ENCODE measurements around the gene ERCC2. TPM values are rescaled to one million over a fixed set of nuclear protein-coding genes. Genes with fewer than 3 reads are reported as not detected.
"Not testable (repeated sequence)": the region's sequence is repeated elsewhere in the genome, so short reads cannot be mapped to it uniquely, and the experiment has no call there.

The ERCC2 gene
- total RNA-seq, 2 experiments from 2014 or later: 19.0 to 20.0 TPM

DNA sequence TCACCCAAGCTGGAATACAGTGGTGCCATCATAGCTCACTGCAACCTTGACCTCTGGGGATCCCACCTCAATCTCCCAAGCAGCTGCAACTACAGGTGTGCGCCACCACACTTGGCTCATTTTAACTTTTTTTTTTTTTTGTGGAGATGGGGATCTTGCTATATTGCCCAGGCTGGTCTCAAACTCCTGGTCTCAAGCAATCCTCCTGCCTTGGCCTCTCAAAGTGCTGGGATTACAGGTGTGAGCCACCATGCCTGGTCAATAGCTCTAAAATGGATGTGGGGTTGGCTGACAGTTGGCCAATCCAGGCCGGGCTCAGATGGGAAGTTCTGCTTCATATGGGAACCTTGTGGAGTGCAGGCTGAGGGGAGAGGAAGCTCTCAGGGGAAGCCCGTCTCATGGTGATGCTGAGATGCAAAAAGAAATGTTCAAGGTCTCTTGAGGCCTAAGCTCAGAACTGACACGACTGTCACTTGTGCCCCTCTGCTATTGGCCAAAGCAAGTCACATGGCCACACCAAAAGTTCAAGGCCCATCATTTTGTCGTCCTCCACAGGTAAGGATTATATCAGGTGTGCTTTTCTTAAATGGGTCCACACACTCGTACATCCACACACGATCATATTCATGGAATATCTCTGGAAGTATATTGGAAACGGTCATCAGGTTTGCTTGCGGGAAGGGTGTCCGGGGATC is 36.6 kb downstream of the ERCC2 start:
- peaks cover 3% of the 10 kb centered on the region for H3K4me1 Mint-ChIP-seq
- CTCF ChIA-PET: no interaction called here
- POLR2A ChIA-PET: no interaction called here

DNA sequence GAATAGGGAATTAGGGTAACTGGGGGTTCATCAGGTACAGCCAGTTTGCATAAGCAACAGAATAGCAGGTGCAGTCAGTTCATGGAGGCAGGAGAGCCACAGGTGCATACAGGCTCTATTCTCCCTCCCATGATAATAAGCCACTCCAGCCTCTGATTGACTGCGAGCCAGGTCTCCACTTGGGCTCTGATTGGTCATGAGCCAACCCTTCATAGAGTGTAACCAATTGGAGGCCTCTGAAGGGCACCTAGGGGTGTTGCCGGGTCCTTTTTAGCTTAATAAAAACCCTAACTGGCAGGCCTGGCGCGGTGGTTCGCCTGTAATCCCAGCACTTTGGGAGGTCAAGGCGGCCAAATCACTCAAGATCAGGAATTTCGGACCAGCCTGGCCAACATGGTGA is 39.0 kb downstream of the ERCC2 start:
- DNase-seq: no peak
- H3K4me3 Mint-ChIP-seq: no peak overlapping the region
- H3K4me1 Mint-ChIP-seq: peaks cover under 1% of the 10 kb centered on the region
- H3K36me3 Mint-ChIP-seq (ENCODE audit: low read depth): no peaks in the 10 kb centered on the region
- no peaks in the 10 kb centered on the region for H3K9me3 Mint-ChIP-seq
- H3K27me3 Mint-ChIP-seq: peaks cover 3% of the 10 kb centered on the region
- no peak overlapping the region for H3K27ac Mint-ChIP-seq
- CTCF ChIA-PET: no interaction called here
- POLR2A ChIA-PET: no interaction called here

More for the DNA sequence above, 36.6 kb downstream of the ERCC2 start:
- Mint-ChIP-seq H3K27ac (no peak overlapping the region), H3K9me3 (no peaks in the 10 kb centered on the region), H3K27me3 (peaks cover 4% of the 10 kb centered on the region), H3K36me3 (ENCODE audit: low read depth) (no peaks in the 10 kb centered on the region), H3K4me3 (no peak overlapping the region)
- no peak for DNase-seq

DNA sequence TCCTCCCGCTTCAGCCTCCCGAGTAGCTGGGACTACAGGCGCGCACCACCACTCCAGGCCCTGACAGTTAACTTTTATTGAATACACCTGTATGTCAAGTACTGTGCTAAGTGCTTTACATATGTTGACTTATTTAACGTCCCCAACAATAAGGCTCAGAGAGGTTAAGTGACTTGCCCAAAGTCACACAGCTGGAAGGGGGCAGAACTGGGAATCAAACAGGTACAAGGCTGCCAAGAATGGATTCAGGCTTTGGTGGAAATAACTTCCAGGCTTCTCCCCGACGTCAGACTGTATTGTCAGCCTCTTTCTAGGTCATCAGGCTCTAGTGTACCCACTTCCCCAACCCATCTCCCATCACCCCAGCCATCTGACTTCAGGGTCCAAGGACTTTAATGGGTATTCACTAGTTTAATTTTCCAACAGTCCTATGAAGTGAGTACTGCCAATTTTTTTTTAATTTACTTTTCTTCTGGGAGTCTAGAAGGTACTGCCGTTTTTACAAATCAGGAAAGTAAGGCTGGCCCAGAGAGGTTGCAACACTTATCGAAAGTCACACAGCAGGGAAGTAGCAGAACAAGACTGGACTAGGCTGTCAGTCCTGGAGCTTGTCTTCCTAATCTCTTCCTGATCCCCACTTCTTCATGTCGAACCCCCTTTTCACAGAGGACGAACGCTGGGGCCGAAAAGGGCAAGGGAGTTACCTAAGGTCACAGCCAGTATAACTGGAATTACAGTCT is 42.8 kb downstream of the ERCC2 start:
- H3K4me1 Mint-ChIP-seq: peaks cover 2% of the 10 kb centered on the region
- no peak for DNase-seq
- H3K36me3 Mint-ChIP-seq (ENCODE audit: low read depth): no peaks in the 10 kb centered on the region
- no peaks in the 10 kb centered on the region for H3K9me3 Mint-ChIP-seq
- no peak overlapping the region for H3K4me3 Mint-ChIP-seq
- peaks cover 16% of the 10 kb centered on the region for H3K27me3 Mint-ChIP-seq
- ChIA-PET CTCF (interaction anchor here (1.6 to 1.8 kb wide), 2 partner anchors 10 to 12 kb away, joined by 5 read pairs; no protein-coding TSS in a partner anchor), POLR2A (no interaction called here)
- H3K27ac Mint-ChIP-seq: no peak overlapping the region

DNA sequence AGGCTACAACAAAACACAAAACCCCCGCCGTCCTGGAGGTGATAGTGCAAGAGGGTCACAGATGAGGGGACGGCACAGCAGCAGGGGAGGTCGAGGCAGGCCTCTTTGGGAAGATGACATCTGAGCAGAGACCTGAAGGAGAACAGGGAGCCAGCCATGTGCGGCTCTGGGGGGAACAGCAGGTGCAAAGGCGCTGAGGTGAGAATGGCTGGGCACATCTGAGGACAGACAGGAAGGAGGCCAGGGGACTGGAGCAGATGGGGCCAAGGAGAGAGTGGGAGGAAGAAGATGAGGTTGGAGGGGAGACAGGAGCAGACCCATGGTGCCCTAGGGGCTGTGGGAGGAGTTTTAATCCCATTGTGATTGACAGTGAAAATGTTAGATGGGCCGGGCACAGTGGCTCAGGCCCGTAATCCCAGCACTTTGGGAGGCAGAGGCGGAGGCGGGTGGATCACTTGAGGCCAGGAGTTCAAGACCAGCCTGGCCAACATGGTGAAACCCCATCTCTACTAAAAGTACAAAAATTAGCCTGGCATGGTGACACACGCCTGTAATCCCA is 45.9 kb downstream of the ERCC2 start:
- DNase-seq: no peak
- ChIA-PET POLR2A (no interaction called here), CTCF (no interaction called here)
- Mint-ChIP-seq H3K9me3 (no peaks in the 10 kb centered on the region), H3K27me3 (peaks cover 21% of the 10 kb centered on the region), H3K27ac (no peak overlapping the region), H3K36me3 (ENCODE audit: low read depth) (no peaks in the 10 kb centered on the region), H3K4me1 (peaks cover 2% of the 10 kb centered on the region), H3K4me3 (no peak overlapping the region)

DNA sequence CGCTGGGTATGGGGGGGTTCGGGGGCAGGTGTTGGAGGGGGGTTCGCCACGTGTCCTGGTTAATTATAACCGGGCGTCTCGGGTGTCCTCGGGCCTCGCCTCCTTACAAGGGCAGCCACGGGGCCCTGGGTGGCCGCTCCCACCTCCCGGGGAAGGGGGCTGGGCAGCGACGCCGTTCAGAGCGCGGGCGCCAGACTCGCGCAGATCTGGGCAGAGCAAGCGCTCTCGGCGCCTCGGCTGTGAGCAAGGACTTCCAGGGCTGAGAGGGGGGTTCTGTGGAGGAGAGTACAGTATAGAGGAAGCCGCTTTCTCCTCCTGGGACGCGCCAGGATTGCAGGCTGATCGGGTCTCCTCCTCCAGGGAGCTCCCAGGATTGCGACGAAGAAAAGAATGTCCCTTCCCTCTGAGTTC is 46.7 kb downstream of the ERCC2 start:
- H3K9me3 Mint-ChIP-seq: no peaks in the 10 kb centered on the region
- peaks cover 21% of the 10 kb centered on the region for H3K27me3 Mint-ChIP-seq
- no peak for DNase-seq
- H3K4me1 Mint-ChIP-seq: peaks cover 2% of the 10 kb centered on the region
- no peak overlapping the region for H3K4me3 Mint-ChIP-seq
- ChIA-PET CTCF (no interaction called here), POLR2A (no interaction called here)
- no peaks in the 10 kb centered on the region for H3K36me3 Mint-ChIP-seq (ENCODE audit: low read depth)
- no peak overlapping the region for H3K27ac Mint-ChIP-seq

DNA sequence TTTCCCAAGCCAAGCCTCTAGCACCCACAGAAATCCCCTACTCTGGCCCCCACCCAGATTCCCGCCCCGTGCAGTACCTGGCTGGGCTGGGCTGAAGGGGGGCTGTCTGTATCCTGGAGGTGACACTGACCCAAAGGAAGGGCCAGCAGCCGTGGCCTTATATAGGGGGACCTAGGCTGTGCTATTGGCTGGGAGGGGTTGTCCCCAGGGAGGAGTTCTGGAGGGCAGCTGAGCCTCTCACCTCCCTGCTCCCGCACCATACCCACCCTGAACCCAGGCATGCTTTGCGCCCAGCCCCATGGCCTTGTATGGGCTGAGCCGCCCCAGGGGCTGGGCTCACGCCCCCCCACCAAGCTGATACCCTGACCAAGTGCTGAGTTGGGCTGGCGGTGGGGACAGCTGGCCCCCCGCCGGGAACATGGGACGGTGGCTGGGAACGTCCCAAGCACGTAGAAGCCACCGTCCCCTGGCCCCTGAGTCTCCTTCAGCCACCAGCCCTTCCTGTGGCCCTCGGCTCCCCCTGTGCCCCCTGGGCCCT is 47.6 kb downstream of the ERCC2 start, which contains the start of gene CKM:
Gene CKM, minus strand, starts transcription at position 132 of the 538 bp plus-strand sequence. CDS start 3,162 bp downstream, outside the sequence.
- DNase-seq: no peak
- no peak within 1 kb of the TSS for H3K4me3 Mint-ChIP-seq
- H3K4me1 Mint-ChIP-seq: peaks cover 2% of the 10 kb centered on the region
- ChIA-PET CTCF (no interaction called here), POLR2A (no interaction called here)
- H3K27me3 Mint-ChIP-seq: peaks cover 18% of the 10 kb centered on the region
- no peak within 1 kb of the TSS for H3K27ac Mint-ChIP-seq
- H3K9me3 Mint-ChIP-seq: no peaks in the 10 kb centered on the region
- H3K36me3 Mint-ChIP-seq (ENCODE audit: low read depth): no peaks in the 10 kb centered on the region

DNA sequence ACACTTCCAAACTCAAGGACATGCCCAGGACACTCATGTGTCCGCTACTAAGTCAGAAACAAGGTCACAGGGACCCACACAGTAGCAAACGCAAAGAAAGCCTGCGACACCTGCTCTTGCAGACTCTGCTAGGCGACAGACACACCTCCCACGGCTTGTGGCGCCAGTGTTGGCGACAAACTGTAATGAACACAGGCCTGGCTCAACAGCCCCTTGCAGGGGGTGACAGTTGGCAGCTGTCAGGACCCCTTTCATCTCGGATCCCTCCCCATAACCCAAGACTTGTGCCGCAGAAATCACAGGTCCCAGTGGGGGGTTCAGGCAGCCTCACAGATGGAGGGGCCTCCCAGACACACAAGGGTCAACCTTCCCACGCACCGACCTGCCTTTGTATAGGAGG is 48.1 kb downstream of the ERCC2 start:
- Mint-ChIP-seq H3K4me3 (no peak overlapping the region), H3K9me3 (no peaks in the 10 kb centered on the region), H3K27ac (no peak overlapping the region), H3K4me1 (peaks cover 2% of the 10 kb centered on the region), H3K36me3 (ENCODE audit: low read depth) (no peaks in the 10 kb centered on the region), H3K27me3 (peaks cover 21% of the 10 kb centered on the region)
- CTCF ChIA-PET: no interaction called here
- DNase-seq: no peak
- POLR2A ChIA-PET: no interaction called here

DNA sequence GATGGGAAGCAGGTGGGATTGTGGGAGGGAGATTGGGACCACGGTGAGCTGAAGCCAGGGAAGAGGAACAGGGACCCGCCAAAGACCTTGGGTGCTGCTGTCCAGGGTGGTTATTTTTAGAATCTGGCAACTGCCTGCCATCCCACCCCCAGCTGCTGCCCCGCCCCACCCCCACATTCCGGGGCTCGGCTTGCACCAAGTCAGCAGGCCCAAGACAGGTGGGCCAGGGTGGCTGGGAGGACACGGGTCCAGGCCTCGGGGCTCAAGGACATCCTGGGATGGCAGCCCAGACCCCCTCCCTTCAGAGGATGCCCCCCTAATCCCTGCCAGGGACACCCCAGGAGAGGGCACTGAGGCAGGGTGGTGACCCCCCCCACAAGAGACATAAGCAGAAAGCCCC is 48.5 kb downstream of the ERCC2 start:
- H3K36me3 Mint-ChIP-seq (ENCODE audit: low read depth): no peaks in the 10 kb centered on the region
- H3K27ac Mint-ChIP-seq: no peak overlapping the region
- no peaks in the 10 kb centered on the region for H3K9me3 Mint-ChIP-seq
- no peak for DNase-seq
- ChIA-PET POLR2A (no interaction called here), CTCF (no interaction called here)
- H3K27me3 Mint-ChIP-seq: peaks cover 23% of the 10 kb centered on the region
- H3K4me1 Mint-ChIP-seq: peaks cover 2% of the 10 kb centered on the region
- no peak overlapping the region for H3K4me3 Mint-ChIP-seq

DNA sequence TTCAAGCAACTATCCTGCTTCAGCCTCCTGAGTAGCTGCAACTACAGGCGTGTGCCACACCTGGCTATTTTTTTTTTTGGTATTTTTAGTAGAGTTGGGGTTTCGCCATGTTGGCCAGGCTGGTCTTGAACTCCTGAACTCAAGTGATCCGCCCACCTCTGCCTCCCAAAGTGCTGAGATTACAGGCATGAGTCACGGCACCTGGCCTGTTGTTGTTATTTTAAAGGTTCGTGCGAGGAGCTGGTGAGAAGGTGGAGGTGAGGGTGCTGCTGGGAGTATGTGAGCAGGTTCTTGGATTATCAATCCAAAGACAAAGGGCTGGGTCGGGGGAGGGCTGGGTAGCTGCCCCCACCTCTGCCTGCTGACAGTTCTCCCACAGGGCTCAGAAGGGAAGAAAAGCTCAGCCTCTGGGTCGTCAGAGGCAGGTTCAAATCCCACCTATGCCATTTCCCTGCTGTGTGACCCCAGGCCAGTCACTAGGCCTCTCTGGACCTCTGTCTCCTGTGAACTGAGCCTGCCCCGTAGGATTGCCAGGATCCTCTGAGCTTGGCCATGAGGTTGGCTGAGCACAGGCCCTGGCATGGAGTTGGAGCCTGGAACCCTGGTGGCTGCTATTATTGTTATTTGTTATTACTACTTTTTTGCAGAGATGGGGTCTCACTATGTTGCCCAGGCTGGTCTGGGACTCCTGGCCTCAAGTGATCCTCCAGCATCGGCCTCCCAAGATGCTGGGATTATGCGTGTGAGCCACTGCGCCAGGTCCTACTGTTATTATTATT is 49.2 kb downstream of the ERCC2 start:
- Mint-ChIP-seq H3K9me3 (no peaks in the 10 kb centered on the region), H3K27ac (no peak overlapping the region), H3K36me3 (ENCODE audit: low read depth) (no peaks in the 10 kb centered on the region), H3K4me3 (no peak overlapping the region), H3K4me1 (no peaks in the 10 kb centered on the region), H3K27me3 (peaks cover 28% of the 10 kb centered on the region)
- POLR2A ChIA-PET: no interaction called here
- no peak for DNase-seq
- CTCF ChIA-PET: no interaction called here

DNA sequence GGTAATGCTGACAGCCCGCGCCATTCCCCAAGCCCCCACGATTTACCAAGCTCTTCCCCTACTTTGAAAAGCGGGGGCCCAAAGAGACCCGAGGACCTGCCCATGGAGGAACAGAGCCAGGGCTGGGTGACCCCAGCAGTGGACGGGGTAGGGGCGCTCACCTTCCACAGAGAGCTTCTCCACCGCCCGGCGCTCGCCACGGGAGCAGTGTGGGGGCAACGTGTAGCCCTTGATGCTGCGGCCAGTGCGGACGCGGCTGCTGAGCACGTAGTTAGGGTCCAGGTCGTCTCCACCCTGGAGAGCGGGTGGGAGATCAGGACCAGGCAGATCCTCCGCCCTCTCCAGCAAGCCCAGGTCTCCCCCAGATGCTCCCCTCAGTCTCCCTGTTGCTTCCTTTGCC is 55.1 kb downstream of the ERCC2 start:
- no peak for DNase-seq
- no peak overlapping the region for H3K4me3 Mint-ChIP-seq
- no peak overlapping the region for H3K27ac Mint-ChIP-seq
- H3K4me1 Mint-ChIP-seq: no peaks in the 10 kb centered on the region
- ChIA-PET CTCF (no interaction called here), POLR2A (interaction anchor here (1.2 kb wide), 1 partner anchor 10 kb away, joined by 4 read pairs; no protein-coding TSS in a partner anchor)
- no peaks in the 10 kb centered on the region for H3K36me3 Mint-ChIP-seq (ENCODE audit: low read depth)
- H3K9me3 Mint-ChIP-seq: no peaks in the 10 kb centered on the region
- peaks cover 23% of the 10 kb centered on the region for H3K27me3 Mint-ChIP-seq

DNA sequence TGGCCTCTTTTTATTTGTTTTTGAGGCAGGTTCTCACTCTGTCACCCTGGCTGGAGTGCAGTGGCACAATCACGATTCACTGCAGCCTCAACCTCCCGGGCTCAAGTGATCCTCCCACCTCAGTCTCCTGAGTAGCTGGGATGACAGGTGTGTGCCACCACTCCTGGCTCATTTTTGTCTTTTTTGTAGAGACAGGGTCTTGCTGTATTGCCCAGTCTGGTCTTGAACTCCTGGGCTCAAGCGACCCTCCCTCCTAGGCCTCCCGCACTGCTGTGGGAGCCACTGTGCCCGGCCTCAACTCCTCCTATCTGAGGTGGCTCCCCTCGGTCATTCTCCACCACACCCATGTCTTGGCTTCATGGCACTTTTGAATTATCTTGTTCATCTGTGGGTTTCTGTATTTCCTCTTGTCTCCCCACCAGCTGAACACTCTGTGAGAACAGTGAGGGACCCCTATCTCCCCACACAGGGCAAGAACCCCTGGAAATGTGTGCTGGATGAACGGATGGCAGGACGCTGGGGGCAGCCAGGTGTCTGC is 55.6 kb downstream of the ERCC2 start:
- Mint-ChIP-seq H3K4me3 (no peak overlapping the region), H3K9me3 (no peaks in the 10 kb centered on the region), H3K36me3 (ENCODE audit: low read depth) (no peaks in the 10 kb centered on the region), H3K4me1 (no peaks in the 10 kb centered on the region), H3K27ac (no peak overlapping the region), H3K27me3 (peaks cover 23% of the 10 kb centered on the region)
- ChIA-PET CTCF (no interaction called here), POLR2A (interaction anchor here (1.2 kb wide), 1 partner anchor 10 kb away, joined by 4 read pairs; no protein-coding TSS in a partner anchor)
- no peak for DNase-seq

DNA sequence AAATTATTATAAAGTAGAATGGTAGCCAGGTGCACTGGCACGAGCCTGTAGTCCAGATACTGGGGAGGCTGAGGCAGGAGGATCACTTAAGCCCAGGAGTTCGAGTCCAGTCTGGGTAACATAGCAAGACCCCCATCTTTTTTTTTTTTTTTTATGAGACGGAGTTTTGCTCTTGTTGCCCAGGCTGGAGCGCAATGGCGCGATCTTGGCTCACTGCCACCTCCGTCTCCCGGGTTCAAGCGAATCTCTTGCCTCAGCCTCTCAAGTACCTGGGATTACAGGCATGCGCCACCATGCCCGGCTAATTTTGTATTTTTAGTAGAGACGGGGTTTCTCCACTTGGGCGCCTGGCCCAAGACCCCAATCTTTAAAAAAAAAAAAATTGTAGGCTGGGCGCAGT is 58.1 kb downstream of the ERCC2 start:
- H3K4me3 Mint-ChIP-seq; DNase-seq; CTCF ChIA-PET; H3K27ac Mint-ChIP-seq; POLR2A ChIA-PET; H3K9me3 Mint-ChIP-seq; H3K4me1 Mint-ChIP-seq; H3K36me3 Mint-ChIP-seq (ENCODE audit: low read depth): not testable (repeated sequence)
- H3K27me3 Mint-ChIP-seq: peaks cover 20% of the 10 kb centered on the region

DNA sequence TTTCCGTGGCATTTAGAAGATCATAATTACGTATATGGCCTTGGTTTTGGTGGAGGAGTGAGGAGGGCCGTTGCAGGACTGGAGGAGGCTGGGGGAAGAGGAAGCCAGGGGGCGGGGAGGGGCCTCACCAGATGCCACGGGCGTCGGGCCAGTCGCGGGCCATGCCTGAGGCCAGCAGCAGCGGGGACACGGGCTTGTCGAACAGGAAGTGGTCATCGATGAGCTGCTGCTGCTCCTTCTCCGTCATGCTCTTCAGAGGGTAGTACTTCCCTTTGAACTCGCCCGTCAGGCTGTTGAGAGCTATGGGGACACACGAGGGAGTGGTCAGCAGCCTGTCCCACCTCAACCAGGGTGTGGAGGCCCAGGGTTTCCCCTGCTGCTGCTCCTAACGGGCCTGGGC is 58.8 kb downstream of the ERCC2 start:
- no peak for DNase-seq
- Mint-ChIP-seq H3K27me3 (peaks cover 16% of the 10 kb centered on the region), H3K4me1 (no peaks in the 10 kb centered on the region), H3K4me3 (no peak overlapping the region), H3K9me3 (no peaks in the 10 kb centered on the region), H3K27ac (no peak overlapping the region), H3K36me3 (ENCODE audit: low read depth) (no peaks in the 10 kb centered on the region)
- ChIA-PET CTCF (no interaction called here), POLR2A (no interaction called here)

Measured in activated CD4-positive, alpha-beta memory T cell treated with anti-CD3 and anti-CD28 coated beads, Interleukin-2, amount 10 ng/mL, durations not matched to agents 7 days and 5 days (primary cell).